Measurements from ENCODE around the gene RPL7L1. TPM values are rescaled to one million over a fixed set of nuclear protein-coding genes. Genes with fewer than 3 reads are reported as not detected.
"Not testable (repeated sequence)": the region's sequence is repeated elsewhere in the genome, so short reads cannot be mapped to it uniquely, and the experiment has no call there.

RPL7L1 gene
- total RNA-seq, 1 donor from 2014 or later = 82.8 TPM

DNA sequence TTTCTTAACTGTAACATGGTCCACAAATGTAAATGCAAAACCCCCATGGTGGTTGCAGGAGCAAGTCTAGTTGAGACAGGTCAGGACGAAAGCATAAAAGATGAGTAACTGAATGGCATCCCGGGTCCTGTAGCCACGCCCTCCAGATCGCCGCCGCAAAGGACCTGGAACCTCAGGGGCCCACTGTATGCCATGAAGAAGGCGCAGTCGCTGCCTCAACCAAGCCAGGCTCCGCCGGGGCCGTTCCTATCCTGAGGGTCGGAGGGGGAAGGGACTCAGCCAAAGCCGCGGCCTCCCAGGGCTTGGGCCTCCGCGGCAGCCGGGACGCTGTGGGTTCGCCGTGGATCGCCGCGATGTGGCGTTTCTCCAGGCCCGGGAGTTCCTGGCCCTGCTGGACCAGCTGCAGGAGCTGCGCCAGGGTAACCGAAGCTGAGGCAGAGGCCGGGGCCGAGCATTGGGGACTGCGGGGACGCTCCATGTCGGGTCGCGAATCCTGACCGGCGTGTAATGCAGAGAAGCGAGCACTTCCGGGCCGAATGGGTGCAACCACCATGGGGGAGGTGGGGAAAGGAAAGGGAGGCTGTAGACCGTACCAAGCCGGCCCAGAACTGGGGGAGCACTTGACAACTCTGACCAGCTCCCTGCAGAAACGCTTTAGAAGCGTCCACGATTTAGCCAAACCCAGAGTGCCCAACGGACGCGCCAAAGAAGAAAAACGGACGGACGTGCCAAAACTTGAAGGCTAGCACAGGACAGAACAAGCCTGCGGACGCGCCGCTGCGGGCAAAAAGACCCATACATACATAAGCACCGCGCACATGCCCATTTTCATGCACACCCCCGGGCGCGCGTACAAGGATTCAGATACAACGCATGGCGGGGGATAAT lies 11.1 kb downstream of the RPL7L1 start:
- H3K9me3 Mint-ChIP-seq (ENCODE audit: low read depth) = no peaks in the 10 kb centered on the region
- DNase-seq (ENCODE audit: low spot score, unreplicated experiment) = peak; percentile 81

GRCh38 chr6:42891199-42891722 lies 11.8 kb downstream of the RPL7L1 start:
- Mint-ChIP-seq H3K27ac (peak overlapping the region; percentile 95), H3K4me1 (ENCODE audit: low read depth) (peaks cover 17% of the 10 kb centered on the region), H3K4me3 (ENCODE audit: low read depth) (peak overlapping the region; percentile 94), H3K27me3 (no peaks in the 10 kb centered on the region), H3K9me3 (ENCODE audit: low read depth) (no peaks in the 10 kb centered on the region), H3K36me3 (ENCODE audit: insufficient read depth) (peaks cover 1% of the 10 kb centered on the region)
- TF ChIP-seq CTCF (IDR thresholded peaks at IDR 0.05; ENCODE audit: unreplicated experiment) = no peak
- DNase-seq (ENCODE audit: low spot score, unreplicated experiment) = no peak

More for the DNA sequence above, 11.1 kb downstream of the RPL7L1 start:
- TF ChIP-seq CTCF (IDR thresholded peaks at IDR 0.05; ENCODE audit: unreplicated experiment) = no peak
- Mint-ChIP-seq H3K27ac (peak overlapping the region; percentile 95), H3K4me1 (ENCODE audit: low read depth) (peaks cover 17% of the 10 kb centered on the region), H3K27me3 (no peaks in the 10 kb centered on the region), H3K4me3 (ENCODE audit: low read depth) (peak overlapping the region; percentile 94), H3K36me3 (ENCODE audit: insufficient read depth) (peaks cover 8% of the 10 kb centered on the region)

DNA sequence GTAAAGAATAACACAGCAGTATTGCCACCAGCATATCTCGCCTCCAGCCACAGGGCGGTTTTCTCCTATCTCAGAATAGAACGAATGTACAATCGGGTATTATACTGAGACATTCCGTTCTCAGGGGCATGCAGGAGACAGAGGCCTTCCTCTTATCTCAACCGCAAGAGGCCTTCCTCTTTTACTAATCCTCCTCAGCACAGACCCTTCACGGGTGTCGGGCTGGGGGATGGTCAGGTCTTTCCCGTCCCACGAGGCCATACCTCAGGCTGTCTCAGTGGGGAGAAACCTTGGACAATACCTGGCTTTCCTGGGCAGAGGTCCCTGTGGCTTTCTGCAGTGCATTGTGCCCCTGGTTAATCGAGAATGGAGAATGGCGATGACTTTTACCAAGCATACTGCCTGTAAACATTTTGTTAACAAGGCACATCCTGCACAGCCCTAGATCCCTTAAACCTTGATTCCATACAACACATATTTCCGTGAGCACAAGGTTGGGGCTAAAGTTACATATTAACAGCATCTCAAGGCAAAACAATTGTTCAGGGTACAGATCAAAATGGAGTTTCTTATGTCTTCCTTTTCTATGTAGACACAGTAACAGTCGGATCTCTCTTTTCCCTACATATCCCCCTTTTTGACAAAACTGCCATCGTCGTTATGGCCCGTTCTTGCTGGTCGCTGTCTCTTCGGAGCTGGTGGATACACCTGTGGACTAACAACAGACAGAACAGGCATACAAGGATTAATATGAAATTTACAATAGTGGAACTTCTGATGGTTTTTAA lies 14.8 kb downstream of the RPL7L1 start:
- H3K4me3 Mint-ChIP-seq (ENCODE audit: low read depth); DNase-seq (ENCODE audit: low spot score, unreplicated experiment); H3K27me3 Mint-ChIP-seq; H3K9me3 Mint-ChIP-seq (ENCODE audit: low read depth); H3K36me3 Mint-ChIP-seq (ENCODE audit: insufficient read depth): not testable (repeated sequence)
- peaks cover 21% of the 10 kb centered on the region for H3K4me1 Mint-ChIP-seq (ENCODE audit: low read depth)
- peak overlapping the region; percentile 80 for H3K27ac Mint-ChIP-seq

GRCh38 chr6:42896178-42896719 lies 16.8 kb downstream of the RPL7L1 start:
- Mint-ChIP-seq H3K36me3 (ENCODE audit: insufficient read depth) (no peaks in the 10 kb centered on the region), H3K27me3 (peaks cover 5% of the 10 kb centered on the region), H3K9me3 (ENCODE audit: low read depth) (no peaks in the 10 kb centered on the region), H3K4me3 (ENCODE audit: low read depth) (no peak overlapping the region), H3K27ac (no peak overlapping the region), H3K4me1 (ENCODE audit: low read depth) (peaks cover 15% of the 10 kb centered on the region)
- no peak for TF ChIP-seq CTCF (IDR thresholded peaks at IDR 0.05; ENCODE audit: unreplicated experiment)
- DNase-seq (ENCODE audit: low spot score, unreplicated experiment) = no peak

GRCh38 chr6:42898891-42899361 lies 19.5 kb downstream of the RPL7L1 start:
- DNase-seq (ENCODE audit: low spot score, unreplicated experiment) = peak; percentile 62
- no peaks in the 10 kb centered on the region for H3K9me3 Mint-ChIP-seq (ENCODE audit: low read depth)
- peak overlapping the region; percentile 44 for H3K4me3 Mint-ChIP-seq (ENCODE audit: low read depth)
- H3K36me3 Mint-ChIP-seq (ENCODE audit: insufficient read depth) = no peaks in the 10 kb centered on the region
- peaks cover 5% of the 10 kb centered on the region for H3K27me3 Mint-ChIP-seq
- H3K4me1 Mint-ChIP-seq (ENCODE audit: low read depth) = peaks cover 30% of the 10 kb centered on the region
- peak; percentile 69 for TF ChIP-seq CTCF (IDR thresholded peaks at IDR 0.05; ENCODE audit: unreplicated experiment)
- H3K27ac Mint-ChIP-seq = no peak overlapping the region
